ENCODE measurements around the gene ROBO2. TPM values are rescaled to one million over a fixed set of nuclear protein-coding genes. Genes with fewer than 3 reads are reported as not detected.
A peak's percentile ranks its signal among the peaks of the same experiment; 100 is the strongest.

The ROBO2 gene
- total RNA-seq, 1 donor from 2014 or later, result 42.3 TPM

GRCh38 chr3:77125966-77126365 is 86.1 kb downstream of the ROBO2 start:
- no peak for DNase-seq

- DNase-seq, result no peak
Observed at GRCh38 chr3:77134769-77135168, 94.9 kb downstream of the ROBO2 start.

- no peak for DNase-seq
Observed at GRCh38 chr3:77137559-77137958, 97.7 kb downstream of the ROBO2 start.

GRCh38 chr3:77139624-77140023 is 99.7 kb downstream of the ROBO2 start:
- no peak for DNase-seq

- no peak for DNase-seq
Observed at GRCh38 chr3:77141423-77141822, 101.5 kb downstream of the ROBO2 start.

GRCh38 chr3:77142578-77142977 is 102.7 kb downstream of the ROBO2 start:
- no peak for DNase-seq

- no peak for DNase-seq
Observed at GRCh38 chr3:77146004-77146403, 106.1 kb downstream of the ROBO2 start.

GRCh38 chr3:77147836-77148578 is 108.1 kb downstream of the ROBO2 start:
- DNase-seq, result no peak

- DNase-seq, result no peak
Observed at GRCh38 chr3:77149382-77149781, 109.5 kb downstream of the ROBO2 start.

- DNase-seq, result no peak
Observed at GRCh38 chr3:77150028-77150427, 110.1 kb downstream of the ROBO2 start.

GRCh38 chr3:77150759-77151158 is 110.9 kb downstream of the ROBO2 start:
- no peak for DNase-seq

GRCh38 chr3:77158730-77159581 is 119.1 kb downstream of the ROBO2 start:
- DNase-seq, result no peak

- DNase-seq, result no peak
Observed at GRCh38 chr3:77160931-77161497, 121.1 kb downstream of the ROBO2 start.

GRCh38 chr3:77169823-77170222 is 129.9 kb downstream of the ROBO2 start:
- DNase-seq, result no peak

- no peak for DNase-seq
Observed at GRCh38 chr3:77171026-77171425, 131.1 kb downstream of the ROBO2 start.

GRCh38 chr3:77179762-77180161 is 139.9 kb downstream of the ROBO2 start:
- no peak for DNase-seq

- DNase-seq, result no peak
Observed at GRCh38 chr3:77182341-77182740, 142.4 kb downstream of the ROBO2 start.

GRCh38 chr3:77186319-77186718 is 146.4 kb downstream of the ROBO2 start:
- DNase-seq, result no peak

GRCh38 chr3:77186728-77187127 is 146.8 kb downstream of the ROBO2 start:
- DNase-seq, result peak; percentile 45

- DNase-seq, result no peak
Observed at GRCh38 chr3:77188210-77188609, 148.3 kb downstream of the ROBO2 start.

- no peak for DNase-seq
Observed at GRCh38 chr3:77189258-77189657, 149.4 kb downstream of the ROBO2 start.

GRCh38 chr3:77189684-77190083 is 149.8 kb downstream of the ROBO2 start:
- no peak for DNase-seq

GRCh38 chr3:77190374-77190773 is 150.5 kb downstream of the ROBO2 start:
- DNase-seq, result peak; percentile 28
